ENCODE results near the gene WFDC5.

WFDC5 gene

GRCh38 chr20:45087097-45087790 lies 27.7 kb downstream of the WFDC5 start:
- no peaks in the 10 kb centered on the region for H3K9me3 ChIP-seq (ENCODE audit: insufficient read depth, low read depth, low read length)
- peak overlapping the region; percentile 7 for H4K91ac ChIP-seq (ENCODE audit: low read depth, low read length)
- H3K18ac ChIP-seq (ENCODE audit: low read length) = no peak overlapping the region
- peak overlapping the region; percentile 76 for H2BK120ac ChIP-seq (ENCODE audit: insufficient read depth, low read length, poor library complexity)
- no peak overlapping the region for H2BK5ac ChIP-seq (ENCODE audit: low read depth, low read length, poor library complexity)
- no peak overlapping the region for H4K12ac ChIP-seq (ENCODE audit: low read depth, low read length)
- H3K36me3 ChIP-seq (ENCODE audit: control insufficient read depth in 1 of 2, insufficient read depth in 2 of 2, low read length in 2 of 2) = no peaks in the 10 kb centered on the region
- no peak overlapping the region for H4K8ac ChIP-seq (ENCODE audit: low read depth, low read length)
- H3K27ac ChIP-seq (ENCODE audit: low read depth, low read length) = no peak overlapping the region
- no peaks in the 10 kb centered on the region for H3K79me2 ChIP-seq (ENCODE audit: control insufficient read depth, insufficient read depth, low read length, poor library complexity)
- no peaks in the 10 kb centered on the region for H3K27me3 ChIP-seq (ENCODE audit: insufficient read depth, low read length)
- H3K4me2 ChIP-seq (ENCODE audit: low read length) = no peak overlapping the region
- no CpG with 5 or more reads among the region's 3 CpGs for WGBS (ENCODE audit: extremely low coverage, insufficient coverage, insufficient read length)
- no peak overlapping the region for H3K23ac ChIP-seq (ENCODE audit: low read length)
- no peak overlapping the region for H3K4ac ChIP-seq (ENCODE audit: low read depth, low read length)
- no peak overlapping the region for H2BK12ac ChIP-seq (ENCODE audit: low read length)
- H2AFZ ChIP-seq (ENCODE audit: insufficient read depth, low read length, poor library complexity) = no peak overlapping the region
- H2AK5ac ChIP-seq (ENCODE audit: low read length) = no peak overlapping the region
- no peak overlapping the region for H3K9ac ChIP-seq (ENCODE audit: low read length)
- no peak overlapping the region for H3K14ac ChIP-seq (ENCODE audit: low read length)
- DNase-seq = no peak
- peaks cover 25% of the 10 kb centered on the region for H3K79me1 ChIP-seq (ENCODE audit: low read length)
- H3K4me3 ChIP-seq (ENCODE audit: low read depth, low read length) = no peak overlapping the region
- peaks cover 5 to 21% of the 10 kb centered on the region in 2 experiments for H3K4me1 ChIP-seq (ENCODE audit: control insufficient read depth in 1 of 2, insufficient read depth in 2 of 2, low read length in 2 of 2)

DNA sequence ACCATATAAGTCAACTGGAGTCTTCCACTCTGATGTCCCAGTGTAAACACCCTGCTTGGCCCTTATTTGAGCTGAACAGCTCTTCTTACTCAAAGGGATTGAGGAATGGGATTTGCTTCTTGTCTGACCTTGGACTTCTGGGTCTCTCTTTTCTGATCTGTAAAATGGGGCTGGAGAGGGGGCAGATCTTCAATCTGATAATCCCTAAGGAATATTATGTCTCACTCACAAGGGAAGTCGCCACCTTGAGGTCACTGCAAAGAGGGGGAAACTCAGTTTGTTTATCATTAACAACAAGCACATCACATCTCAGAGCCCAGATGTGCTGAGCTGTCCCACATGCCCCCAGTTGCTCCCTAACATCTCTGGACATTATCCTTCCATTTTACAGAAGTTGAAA lies 29.1 kb downstream of the WFDC5 start:
- no peak for DNase-seq
- Histone ChIP-seq H3K9ac (ENCODE audit: low read length) (no peak overlapping the region), H3K4me2 (ENCODE audit: low read length) (no peak overlapping the region), H3K14ac (ENCODE audit: low read length) (peak overlapping the region; percentile 40), H3K23ac (ENCODE audit: low read length) (no peak overlapping the region), H2AK5ac (ENCODE audit: low read length) (no peak overlapping the region), H2BK12ac (ENCODE audit: low read length) (peak overlapping the region; percentile 41), H3K18ac (ENCODE audit: low read length) (peak overlapping the region; percentile 41), H3K4me1 (ENCODE audit: control insufficient read depth in 1 of 2, insufficient read depth in 2 of 2, low read length in 2 of 2) (peaks cover 5 to 21% of the 10 kb centered on the region in 2 experiments), H2AFZ (ENCODE audit: insufficient read depth, low read length, poor library complexity) (no peak overlapping the region), H3K9me3 (ENCODE audit: insufficient read depth, low read depth, low read length) (no peaks in the 10 kb centered on the region), H3K36me3 (ENCODE audit: control insufficient read depth in 1 of 2, insufficient read depth in 2 of 2, low read length in 2 of 2) (no peaks in the 10 kb centered on the region), H3K27me3 (ENCODE audit: insufficient read depth, low read length) (no peaks in the 10 kb centered on the region), H3K4me3 (ENCODE audit: low read depth, low read length) (no peak overlapping the region), H2BK5ac (ENCODE audit: low read depth, low read length, poor library complexity) (peak overlapping the region; percentile 24), H3K79me1 (ENCODE audit: low read length) (peaks cover 25% of the 10 kb centered on the region), H4K91ac (ENCODE audit: low read depth, low read length) (peak overlapping the region; percentile 87), H3K27ac (ENCODE audit: low read depth, low read length) (peak overlapping the region; percentile 31), H4K12ac (ENCODE audit: low read depth, low read length) (no peak overlapping the region), H3K4ac (ENCODE audit: low read depth, low read length) (no peak overlapping the region), H2BK120ac (ENCODE audit: insufficient read depth, low read length, poor library complexity) (peak overlapping the region; percentile 37), H3K79me2 (ENCODE audit: control insufficient read depth, insufficient read depth, low read length, poor library complexity) (no peaks in the 10 kb centered on the region), H4K8ac (ENCODE audit: low read depth, low read length) (no peak overlapping the region)
- no CpG with 5 or more reads among the region's 1 CpG for WGBS (ENCODE audit: extremely low coverage, insufficient coverage, insufficient read length)

- no CpG with 5 or more reads among the region's 2 CpGs for WGBS (ENCODE audit: extremely low coverage, insufficient coverage, insufficient read length)
- Histone ChIP-seq H4K8ac (ENCODE audit: low read depth, low read length) (no peak overlapping the region), H3K9ac (ENCODE audit: low read length) (no peak overlapping the region), H3K36me3 (ENCODE audit: control insufficient read depth in 1 of 2, insufficient read depth in 2 of 2, low read length in 2 of 2) (peaks cover 0 to under 1% of the 10 kb centered on the region in 2 experiments), H3K18ac (ENCODE audit: low read length) (no peak overlapping the region), H3K79me2 (ENCODE audit: control insufficient read depth, insufficient read depth, low read length, poor library complexity) (no peaks in the 10 kb centered on the region), H4K12ac (ENCODE audit: low read depth, low read length) (no peak overlapping the region), H3K4ac (ENCODE audit: low read depth, low read length) (no peak overlapping the region), H3K4me2 (ENCODE audit: low read length) (no peak overlapping the region), H3K14ac (ENCODE audit: low read length) (no peak overlapping the region), H3K4me1 (ENCODE audit: control insufficient read depth in 1 of 2, insufficient read depth in 2 of 2, low read length in 2 of 2) (peaks cover 5 to 22% of the 10 kb centered on the region in 2 experiments), H4K91ac (ENCODE audit: low read depth, low read length) (no peak overlapping the region), H2AFZ (ENCODE audit: insufficient read depth, low read length, poor library complexity) (no peak overlapping the region), H3K27ac (ENCODE audit: low read depth, low read length) (peak overlapping the region; percentile 72), H3K9me3 (ENCODE audit: insufficient read depth, low read depth, low read length) (no peaks in the 10 kb centered on the region), H2BK5ac (ENCODE audit: low read depth, low read length, poor library complexity) (no peak overlapping the region), H3K4me3 (ENCODE audit: low read depth, low read length) (no peak overlapping the region), H2BK120ac (ENCODE audit: insufficient read depth, low read length, poor library complexity) (no peak overlapping the region), H3K79me1 (ENCODE audit: low read length) (peaks cover 25% of the 10 kb centered on the region), H2AK5ac (ENCODE audit: low read length) (no peak overlapping the region), H2BK12ac (ENCODE audit: low read length) (no peak overlapping the region), H3K27me3 (ENCODE audit: insufficient read depth, low read length) (no peaks in the 10 kb centered on the region), H3K23ac (ENCODE audit: low read length) (no peak overlapping the region)
- DNase-seq = peak; percentile 61 to 66
These were observed 29.7 kb downstream of the WFDC5 start for GRCh38 chr20:45085289-45085688.

DNA sequence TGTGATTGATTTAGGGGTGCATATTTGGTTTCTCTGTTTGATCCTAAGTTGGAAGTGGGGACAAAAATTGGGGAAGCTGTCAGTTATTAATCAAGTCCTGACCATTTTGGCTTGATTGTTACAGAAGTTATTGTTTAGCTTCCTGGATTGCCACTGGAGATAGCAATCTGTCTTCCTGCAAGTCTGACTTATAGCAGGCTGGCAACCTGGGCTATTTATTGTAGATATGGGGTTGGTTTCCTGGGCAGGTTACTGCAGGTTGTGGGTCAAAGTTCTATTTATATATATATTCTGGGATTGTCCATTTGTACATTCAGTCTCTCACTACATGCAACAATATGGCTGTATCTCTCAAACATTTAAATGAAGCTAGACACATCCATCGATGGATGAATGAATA lies 31.8 kb downstream of the WFDC5 start:
- Histone ChIP-seq H3K9ac (ENCODE audit: low read length) (no peak overlapping the region), H3K4me1 (ENCODE audit: control insufficient read depth in 1 of 2, insufficient read depth in 2 of 2, low read length in 2 of 2) (peaks cover 5 to 20% of the 10 kb centered on the region in 2 experiments), H2AK5ac (ENCODE audit: low read length) (no peak overlapping the region), H4K12ac (ENCODE audit: low read depth, low read length) (no peak overlapping the region), H3K27ac (ENCODE audit: low read depth, low read length) (no peak overlapping the region), H3K27me3 (ENCODE audit: insufficient read depth, low read length) (no peaks in the 10 kb centered on the region), H3K23ac (ENCODE audit: low read length) (no peak overlapping the region), H3K14ac (ENCODE audit: low read length) (no peak overlapping the region), H3K4me2 (ENCODE audit: low read length) (no peak overlapping the region), H2BK12ac (ENCODE audit: low read length) (no peak overlapping the region), H2AFZ (ENCODE audit: insufficient read depth, low read length, poor library complexity) (no peak overlapping the region), H2BK120ac (ENCODE audit: insufficient read depth, low read length, poor library complexity) (peak overlapping the region; percentile 5), H3K4me3 (ENCODE audit: low read depth, low read length) (no peak overlapping the region), H4K91ac (ENCODE audit: low read depth, low read length) (no peak overlapping the region), H3K18ac (ENCODE audit: low read length) (no peak overlapping the region), H3K4ac (ENCODE audit: low read depth, low read length) (no peak overlapping the region), H3K9me3 (ENCODE audit: insufficient read depth, low read depth, low read length) (no peaks in the 10 kb centered on the region), H2BK5ac (ENCODE audit: low read depth, low read length, poor library complexity) (no peak overlapping the region), H3K36me3 (ENCODE audit: control insufficient read depth in 1 of 2, insufficient read depth in 2 of 2, low read length in 2 of 2) (peaks cover 0 to 4% of the 10 kb centered on the region in 2 experiments), H4K8ac (ENCODE audit: low read depth, low read length) (no peak overlapping the region), H3K79me2 (ENCODE audit: control insufficient read depth, insufficient read depth, low read length, poor library complexity) (no peaks in the 10 kb centered on the region), H3K79me1 (ENCODE audit: low read length) (peaks cover 24% of the 10 kb centered on the region)
- WGBS (ENCODE audit: extremely low coverage, insufficient coverage, insufficient read length) = no CpG with 5 or more reads among the region's 1 CpG
- DNase-seq = no peak

All from trophoblast cell (in vitro differentiated cells and primary cell).